HFFc6 (cell line): Measurements from ENCODE around the gene GMCL2. TPM values are rescaled to one million over a fixed set of nuclear protein-coding genes. Genes with fewer than 3 reads are reported as not detected.

Experiments used
- DNase-seq: peaks from one replicate; pipeline ENCODE4 v3.0.0-alpha.2; 2018
- H3K27ac Mint-ChIP-seq: 2 replicates; pipeline ENCODE4 v1.8.0; 2020; ENCODE audit warnings: mild to moderate bottlenecking, mixed read lengths
- H3K27me3 Mint-ChIP-seq: 2 replicates; pipeline ENCODE4 v1.8.0; 2021; ENCODE audit warnings: mild to moderate bottlenecking, moderate library complexity, mixed read lengths; ENCODE audit not compliant: insufficient read depth
- H3K36me3 Mint-ChIP-seq: 2 replicates; pipeline ENCODE4 v1.8.0; 2021; ENCODE audit warnings: low read depth, mixed read lengths
- H3K4me1 Mint-ChIP-seq: 2 replicates; pipeline ENCODE4 v1.8.0; 2020; ENCODE audit warnings: low read depth, mixed read lengths
- H3K4me3 Mint-ChIP-seq: 2 replicates; pipeline ENCODE4 v1.8.0; 2020; ENCODE audit warnings: mild to moderate bottlenecking, moderate library complexity, mixed read lengths
- H3K9me3 Mint-ChIP-seq: 2 replicates; pipeline ENCODE4 v1.8.0; 2020; ENCODE audit warnings: mild to moderate bottlenecking, mixed read lengths
- CTCF ChIP-seq: fragments of 200-600 bp; sonication (generic); IDR thresholded peaks from 2 replicates; pipeline ENCODE4 v1.5.0; 2021; ENCODE audit warnings: antibody characterized with exemption, mild to moderate bottlenecking
- total RNA-seq, 6 experiments: library from RNA; stranded (reverse); fragmentation: NEBNext Ultra II Directional; extraction: Animal tissue kit (Norgen Biotek cat#: 25700); gene quantifications; 2 replicates in 1 of 6; 3 replicates in 5 of 6; pipeline ENCODE4 v1.2.3, GENCODE V29; 2021

The GMCL2 gene
- total RNA-seq, 6 experiments from 2014 or later, result not detected

DNA sequence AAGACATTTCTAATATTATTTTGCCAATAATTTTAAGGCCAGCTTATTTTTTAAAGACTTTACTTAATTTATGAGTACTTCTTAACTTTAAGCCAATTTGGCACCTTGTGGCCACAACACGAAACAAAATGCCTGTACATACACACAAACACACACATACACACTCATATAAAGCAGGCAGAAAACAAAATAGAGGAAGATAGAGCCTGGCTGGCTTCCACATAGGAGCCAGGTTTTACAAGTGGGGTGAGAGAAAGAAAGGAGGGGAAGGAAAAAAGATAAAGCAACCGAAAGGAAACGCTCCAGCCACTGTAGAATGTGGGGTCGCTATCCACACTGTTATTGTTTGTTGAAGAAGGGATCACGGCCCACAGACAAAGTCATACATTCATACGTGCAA is 10.4 kb downstream of the GMCL2 start:
- Mint-ChIP-seq H3K4me1 (no peaks in the 10 kb centered on the region), H3K36me3 (no peaks in the 10 kb centered on the region), H3K27ac (no peak overlapping the region), H3K9me3 (peaks cover 4% of the 10 kb centered on the region), H3K27me3 (peaks cover 14% of the 10 kb centered on the region), H3K4me3 (no peak overlapping the region)
- TF ChIP-seq CTCF, result no peak
- no peak for DNase-seq

GRCh38 chr5:178174456-178174855 is 12.7 kb downstream of the GMCL2 start:
- Mint-ChIP-seq H3K36me3 (no peaks in the 10 kb centered on the region), H3K9me3 (peaks cover 4% of the 10 kb centered on the region), H3K27ac (no peak overlapping the region), H3K27me3 (peaks cover 11% of the 10 kb centered on the region), H3K4me3 (no peak overlapping the region), H3K4me1 (no peaks in the 10 kb centered on the region)
- TF ChIP-seq CTCF, result no peak
- no peak for DNase-seq

DNA sequence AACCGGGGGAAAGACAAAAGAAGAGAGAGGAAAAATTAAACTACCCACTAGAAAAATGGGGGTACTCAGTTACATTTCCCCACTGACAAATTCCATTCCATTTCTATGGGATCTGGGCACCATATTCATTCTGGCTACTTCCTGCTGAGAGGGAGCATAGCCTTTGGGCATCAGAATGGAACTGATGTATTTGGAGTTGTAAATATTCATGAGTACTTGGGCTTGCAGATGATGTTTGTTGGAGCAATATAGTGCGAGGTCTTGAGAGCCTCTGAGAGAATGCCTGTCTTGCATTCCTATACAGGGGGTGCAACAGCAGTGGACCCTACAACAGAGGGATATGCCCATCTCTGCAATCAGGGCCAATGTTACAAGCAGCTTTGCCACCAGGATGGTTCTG is 16.7 kb downstream of the GMCL2 start:
- no peaks in the 10 kb centered on the region for H3K4me1 Mint-ChIP-seq
- TF ChIP-seq CTCF, result no peak
- H3K27me3 Mint-ChIP-seq, result peaks cover 20% of the 10 kb centered on the region
- H3K9me3 Mint-ChIP-seq, result no peaks in the 10 kb centered on the region
- no peak for DNase-seq
- no peak overlapping the region for H3K4me3 Mint-ChIP-seq
- no peaks in the 10 kb centered on the region for H3K36me3 Mint-ChIP-seq
- no peak overlapping the region for H3K27ac Mint-ChIP-seq

- Mint-ChIP-seq H3K27me3 (peaks cover 44% of the 10 kb centered on the region), H3K4me1 (no peaks in the 10 kb centered on the region), H3K27ac (no peak overlapping the region), H3K9me3 (no peaks in the 10 kb centered on the region), H3K4me3 (no peak overlapping the region), H3K36me3 (no peaks in the 10 kb centered on the region)
- TF ChIP-seq CTCF, result no peak
- DNase-seq, result no peak
These were observed 21.6 kb downstream of the GMCL2 start for GRCh38 chr5:178165581-178165980.

DNA sequence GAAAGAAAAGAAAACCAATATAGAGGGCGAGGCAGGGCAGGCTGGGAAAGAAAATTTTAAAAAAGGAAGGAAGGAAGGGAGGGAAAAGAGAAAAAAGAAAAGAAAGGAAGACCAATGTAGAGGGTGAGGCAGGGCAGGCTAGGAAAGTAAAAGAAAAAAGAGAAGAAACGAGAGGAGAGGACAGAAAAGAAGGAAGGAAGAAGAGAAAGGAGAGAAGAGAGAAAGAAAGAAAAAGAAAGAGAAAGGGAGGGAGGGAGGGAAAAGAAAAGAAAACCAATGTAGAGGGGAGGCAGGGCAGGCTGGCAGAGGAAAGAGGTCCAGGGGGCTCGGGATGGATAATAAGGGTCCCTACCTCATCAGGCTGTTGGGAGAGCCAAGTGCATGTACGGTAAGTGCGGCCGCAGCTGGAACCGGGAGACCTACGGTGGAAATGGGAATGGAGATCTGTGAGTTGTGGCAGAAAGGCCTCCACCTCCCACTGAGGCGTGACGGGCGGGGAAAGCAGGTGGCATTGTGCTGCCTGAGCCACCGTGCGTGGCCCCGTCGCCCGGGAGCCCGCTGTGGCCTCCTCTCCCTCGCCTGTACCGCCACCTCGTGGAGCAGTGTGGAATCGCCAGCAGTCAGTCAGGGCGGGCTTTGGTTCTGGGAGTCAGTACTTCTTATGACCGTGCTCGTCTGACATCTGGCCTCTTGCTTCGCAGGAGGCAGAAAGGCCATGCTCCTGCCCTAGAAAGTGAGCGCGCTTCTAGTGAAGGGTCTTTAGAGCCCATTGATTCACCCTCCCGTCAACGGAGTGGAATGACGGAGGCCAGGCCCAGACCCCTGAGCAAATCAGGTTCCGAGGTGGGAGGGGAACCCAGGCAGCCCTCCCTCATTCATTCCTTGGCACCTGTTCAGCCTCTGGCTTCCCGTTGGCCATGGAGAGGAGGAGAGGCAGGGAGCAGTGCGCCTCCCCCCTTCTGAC is 23.1 kb downstream of the GMCL2 start:
- no peak overlapping the region for H3K27ac Mint-ChIP-seq
- no peaks in the 10 kb centered on the region for H3K9me3 Mint-ChIP-seq
- peak overlapping the region; percentile 22; the same call in 1 of the 2 replicates for H3K4me3 Mint-ChIP-seq
- peak; percentile 65 for DNase-seq
- no peaks in the 10 kb centered on the region for H3K4me1 Mint-ChIP-seq
- H3K27me3 Mint-ChIP-seq, result peaks cover 38% of the 10 kb centered on the region
- peak; percentile 98 for TF ChIP-seq CTCF
- no peaks in the 10 kb centered on the region for H3K36me3 Mint-ChIP-seq
